ENCODE measurements around the gene CD80.
"Not testable (repeated sequence)": the region's sequence is repeated elsewhere in the genome, so short reads cannot be mapped to it uniquely, and the experiment has no call there.

The CD80 gene

GRCh38 chr3:119595639-119596334 lies 36.4 kb upstream of the CD80 start (continued):
- TF ChIP-seq PATZ1 (CRISPR knock-in tag; IDR thresholded peaks at IDR 0.05; ENCODE audit: borderline replicate concordance) (no peak), ZNF8 (CRISPR knock-in tag; IDR thresholded peaks at IDR 0.05) (no peak), TCF4 (CRISPR knock-in tag; IDR thresholded peaks at IDR 0.05; ENCODE audit: borderline replicate concordance) (no peak), GLIS3 (CRISPR knock-in tag; IDR thresholded peaks at IDR 0.05) (no peak), RARB (CRISPR knock-in tag; IDR thresholded peaks at IDR 0.05) (no peak), ZNF565 (CRISPR knock-in tag; conservative IDR thresholded peaks at IDR 0.05; ENCODE audit: low read depth) (no peak), BACH2 (CRISPR knock-in tag; IDR thresholded peaks at IDR 0.05; ENCODE audit: borderline replicate concordance) (no peak)

- not testable (repeated sequence) for ATAC-seq
Observed at GRCh38 chr3:119594929-119595328, 35.5 kb upstream of the CD80 start.

GRCh38 chr3:119594066-119594465 lies 34.7 kb upstream of the CD80 start:
- ATAC-seq: no peak
- no peak for TF ChIP-seq RARB (CRISPR knock-in tag; IDR thresholded peaks at IDR 0.05)
- TF ChIP-seq TSHZ2 (CRISPR knock-in tag; IDR thresholded peaks at IDR 0.05): no peak
- no peak for TF ChIP-seq ZFP30 (CRISPR knock-in tag; IDR thresholded peaks at IDR 0.05)
- TF ChIP-seq ESRRG (CRISPR knock-in tag; IDR thresholded peaks at IDR 0.05): no peak
- no peak for TF ChIP-seq TCF4 (CRISPR knock-in tag; IDR thresholded peaks at IDR 0.05; ENCODE audit: borderline replicate concordance)
- TF ChIP-seq ZFP3 (CRISPR knock-in tag; IDR thresholded peaks at IDR 0.05): no peak
- no peak for TF ChIP-seq TOX (CRISPR knock-in tag; IDR thresholded peaks at IDR 0.05; ENCODE audit: borderline replicate concordance)
- TF ChIP-seq ZC3H10 (CRISPR knock-in tag; IDR thresholded peaks at IDR 0.05): no peak
- no peak for TF ChIP-seq CSRNP3 (CRISPR knock-in tag; IDR thresholded peaks at IDR 0.05)
- TF ChIP-seq ZNF8 (CRISPR knock-in tag; IDR thresholded peaks at IDR 0.05): no peak
- TF ChIP-seq ISL1 (CRISPR knock-in tag; IDR thresholded peaks at IDR 0.05): no peak
- no peak for TF ChIP-seq BACH2 (CRISPR knock-in tag; IDR thresholded peaks at IDR 0.05; ENCODE audit: borderline replicate concordance)
- no peak for TF ChIP-seq PATZ1 (CRISPR knock-in tag; IDR thresholded peaks at IDR 0.05; ENCODE audit: borderline replicate concordance)
- no peak for TF ChIP-seq OSR1 (CRISPR knock-in tag; IDR thresholded peaks at IDR 0.05)

GRCh38 chr3:119592861-119593260 lies 33.4 kb upstream of the CD80 start:
- ATAC-seq: no peak
- TF ChIP-seq ISL1 (CRISPR knock-in tag; IDR thresholded peaks at IDR 0.05) (no peak), ZNF565 (CRISPR knock-in tag; conservative IDR thresholded peaks at IDR 0.05; ENCODE audit: low read depth) (no peak), TOX (CRISPR knock-in tag; IDR thresholded peaks at IDR 0.05; ENCODE audit: borderline replicate concordance) (no peak), CSRNP3 (CRISPR knock-in tag; IDR thresholded peaks at IDR 0.05) (no peak), PPARA (CRISPR knock-in tag; IDR thresholded peaks at IDR 0.05; ENCODE audit: borderline replicate concordance) (no peak), TCF4 (CRISPR knock-in tag; IDR thresholded peaks at IDR 0.05; ENCODE audit: borderline replicate concordance) (no peak)
